AG04449 (cell line): Measurements from ENCODE around the gene TFEB.

Experiments
- CTCF ChIA-PET: fragments of 350-600 bp; formaldehyde crosslinking; extraction: SDS; loops from one replicate; lab custom pipeline; 2021; ENCODE audit warnings: antibody characterized with exemption; lab: Yijun Ruan, JAX
- POLR2A ChIA-PET: fragments of 400-600, 350-600 bp; formaldehyde crosslinking; extraction: SDS; loops from one replicate; lab custom pipeline; 2020; ENCODE audit warnings: antibody characterized with exemption, inconsistent platforms; lab: Yijun Ruan, JAX
- DNase-seq: peaks from one replicate; pipeline ENCODE4 v3.0.0-alpha.2; 2010; ENCODE audit warnings: low read depth, low spot score
- H3K4me3 ChIP-seq: 2 replicates; pipeline ENCODE4 v1.5.1; 2011; ENCODE audit warnings: low read depth, mild to moderate bottlenecking, control low read depth, low read length
- TF ChIP-seq, protein P1 (sequence below): IDR thresholded peaks from one replicate; pipeline ENCODE4 v1.5.1; 2011; ENCODE audit warnings: mild to moderate bottlenecking, moderate library complexity, low read length, control low read depth, inconsistent platforms; ENCODE audit not compliant: insufficient read depth; ENCODE audit errors: missing control alignments

Gene TFEB

DNA sequence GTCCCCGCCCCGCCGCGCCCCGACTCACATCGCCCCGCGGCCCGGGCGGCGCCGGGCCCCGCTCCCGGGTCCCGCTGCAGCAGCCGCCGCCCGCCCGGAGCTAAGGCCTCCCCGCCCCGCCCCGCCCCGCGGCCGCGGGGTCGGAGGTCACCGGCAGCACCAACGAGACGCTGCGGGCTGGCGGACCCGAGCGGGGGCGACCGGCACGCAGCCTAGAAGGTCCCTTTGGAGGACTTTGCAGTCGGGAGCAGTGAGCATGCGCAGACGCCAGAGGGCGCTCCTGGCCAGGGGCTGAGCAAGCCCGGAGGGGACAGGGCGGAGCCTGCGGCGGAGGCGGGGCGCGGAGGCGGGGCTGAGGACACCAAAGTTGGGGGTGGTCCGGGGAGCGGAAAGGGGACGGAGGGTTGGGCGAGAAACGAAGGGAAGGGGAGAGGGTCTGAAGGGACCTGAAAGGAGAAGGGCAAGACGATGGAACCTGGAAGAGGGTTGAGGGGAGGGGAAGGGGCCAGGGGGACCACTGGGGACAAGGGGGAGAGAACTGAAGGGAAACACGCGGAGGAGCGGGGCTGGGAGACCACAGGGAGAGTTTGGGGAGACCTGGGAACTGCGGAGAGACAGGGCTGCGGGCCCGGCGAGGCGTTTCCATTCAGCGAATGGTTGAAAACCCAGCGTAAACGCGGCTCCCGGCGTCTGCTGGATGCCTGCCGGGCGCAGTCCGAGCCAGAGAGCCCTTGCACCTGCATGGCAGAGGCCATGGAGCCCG is 44.6 kb upstream of the TFEB start, which contains the start of gene FRS3:
Gene FRS3 (minus strand): TSS at position 113 of the 763 bp plus-strand sequence. CDS start 2,913 bp downstream, outside the sequence.
- ChIA-PET CTCF (interaction anchor here (1.3 to 19.1 kb wide), 3 partner anchors 11 to 409 kb away, joined by 3 to 514 read pairs (median 6); partner anchors contain the start of gene TAF8), POLR2A (no interaction called here)
- H3K4me3 ChIP-seq: peak within 1 kb of the TSS; percentile 73
- TF ChIP-seq, protein P1, sequence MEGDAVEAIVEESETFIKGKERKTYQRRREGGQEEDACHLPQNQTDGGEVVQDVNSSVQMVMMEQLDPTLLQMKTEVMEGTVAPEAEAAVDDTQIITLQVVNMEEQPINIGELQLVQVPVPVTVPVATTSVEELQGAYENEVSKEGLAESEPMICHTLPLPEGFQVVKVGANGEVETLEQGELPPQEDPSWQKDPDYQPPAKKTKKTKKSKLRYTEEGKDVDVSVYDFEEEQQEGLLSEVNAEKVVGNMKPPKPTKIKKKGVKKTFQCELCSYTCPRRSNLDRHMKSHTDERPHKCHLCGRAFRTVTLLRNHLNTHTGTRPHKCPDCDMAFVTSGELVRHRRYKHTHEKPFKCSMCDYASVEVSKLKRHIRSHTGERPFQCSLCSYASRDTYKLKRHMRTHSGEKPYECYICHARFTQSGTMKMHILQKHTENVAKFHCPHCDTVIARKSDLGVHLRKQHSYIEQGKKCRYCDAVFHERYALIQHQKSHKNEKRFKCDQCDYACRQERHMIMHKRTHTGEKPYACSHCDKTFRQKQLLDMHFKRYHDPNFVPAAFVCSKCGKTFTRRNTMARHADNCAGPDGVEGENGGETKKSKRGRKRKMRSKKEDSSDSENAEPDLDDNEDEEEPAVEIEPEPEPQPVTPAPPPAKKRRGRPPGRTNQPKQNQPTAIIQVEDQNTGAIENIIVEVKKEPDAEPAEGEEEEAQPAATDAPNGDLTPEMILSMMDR: peak; percentile 99
- peak; percentile 31 for DNase-seq

DNA sequence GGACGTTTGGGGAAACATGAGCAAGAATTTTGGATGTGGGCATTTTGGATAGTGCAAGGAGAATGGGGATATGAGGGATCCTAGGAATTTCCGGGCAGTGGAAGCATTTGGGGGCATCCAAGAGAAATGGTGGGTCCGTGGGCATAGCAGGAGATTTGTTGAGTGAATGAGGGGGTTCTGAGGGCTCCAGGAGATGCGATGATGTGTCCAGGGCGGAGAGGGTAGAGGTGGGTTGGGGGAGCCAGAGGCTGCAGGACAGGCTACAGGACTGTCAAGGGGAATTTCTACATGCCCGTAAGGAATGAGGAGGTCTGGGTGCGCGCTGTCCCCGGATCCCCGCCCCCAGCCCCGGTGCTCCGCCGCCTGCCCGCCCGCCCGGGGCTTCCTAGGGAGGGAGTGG is 43.9 kb upstream of the TFEB start:
- CTCF ChIA-PET: interaction anchor here (1.3 to 19.1 kb wide), 2 partner anchors 11 to 265 kb away, joined by 6 to 514 read pairs; partner anchors contain the start of gene TAF8
- DNase-seq: no peak
- peak overlapping the region; percentile 73 for H3K4me3 ChIP-seq
- POLR2A ChIA-PET: no interaction called here
- TF ChIP-seq, protein P1: no peak

DNA sequence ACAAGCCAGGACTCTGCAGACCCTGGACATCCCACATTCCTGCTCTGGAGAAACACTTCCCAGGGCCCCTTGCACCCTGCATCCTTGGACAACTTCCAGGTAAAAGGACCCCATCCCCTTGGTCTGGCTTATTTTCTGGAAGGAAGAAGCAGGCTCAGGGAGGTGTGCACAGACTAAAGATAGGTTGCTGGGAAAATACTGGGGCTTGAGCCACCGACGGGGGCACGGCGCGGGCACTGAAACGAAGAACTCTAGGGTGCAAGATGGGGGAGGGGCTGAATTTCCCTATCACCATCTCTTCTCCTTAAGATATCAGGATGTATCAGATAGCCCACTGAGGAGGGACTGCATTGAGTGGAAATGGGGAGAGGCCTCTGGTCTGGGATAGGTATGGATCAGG is 43.5 kb upstream of the TFEB start:
- no peak for DNase-seq
- CTCF ChIA-PET: interaction anchor here (1.3 to 7.5 kb wide), 9 partner anchors 8 to 410 kb away, joined by 3 to 98 read pairs (median 28); partner anchors contain the start of genes TFEB and TOMM6
- peak overlapping the region; percentile 73 for H3K4me3 ChIP-seq
- TF ChIP-seq, protein P1: no peak
- POLR2A ChIA-PET: no interaction called here

DNA sequence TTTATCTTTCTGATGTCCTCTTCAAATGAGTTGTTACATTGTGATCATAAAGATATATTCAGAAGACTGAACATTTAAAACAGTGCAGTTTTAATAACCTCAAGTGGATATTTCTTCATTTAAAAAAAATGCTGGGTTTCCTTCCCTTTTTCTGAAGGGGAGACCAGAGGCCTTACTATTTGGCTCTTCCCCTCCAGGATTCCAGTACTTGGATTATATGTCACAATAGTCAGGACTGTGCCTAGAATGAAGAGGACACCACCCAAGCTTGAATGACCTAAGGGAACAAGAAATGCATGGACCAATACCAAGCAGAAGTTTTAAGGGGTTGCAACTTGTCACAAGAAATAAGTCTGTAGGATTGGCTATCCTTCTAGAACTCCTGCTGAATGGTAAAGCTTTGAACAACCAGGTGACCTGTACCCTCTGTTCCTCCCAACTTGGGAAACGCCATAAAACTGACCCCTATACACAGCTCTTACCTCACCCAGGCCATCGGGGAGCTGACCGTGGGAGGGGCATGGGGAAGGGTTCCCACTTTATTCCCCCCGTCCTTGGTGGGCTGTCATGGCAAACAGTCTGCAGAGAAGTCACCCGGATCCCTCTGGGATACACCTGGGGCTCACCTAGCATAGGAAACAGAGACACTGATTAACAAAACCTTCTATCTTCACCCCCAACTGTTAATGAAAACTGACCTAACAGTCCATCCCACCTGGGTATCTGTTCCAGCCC is 42.3 kb upstream of the TFEB start:
- no peak overlapping the region for H3K4me3 ChIP-seq
- DNase-seq: no peak
- TF ChIP-seq, protein P1: no peak
- ChIA-PET POLR2A (no interaction called here), CTCF (interaction anchor here (1.1 to 7.5 kb wide), 16 partner anchors 9 to 409 kb away, joined by 3 to 98 read pairs (median 8); partner anchors contain the start of genes TAF8, TFEB and TOMM6)

DNA sequence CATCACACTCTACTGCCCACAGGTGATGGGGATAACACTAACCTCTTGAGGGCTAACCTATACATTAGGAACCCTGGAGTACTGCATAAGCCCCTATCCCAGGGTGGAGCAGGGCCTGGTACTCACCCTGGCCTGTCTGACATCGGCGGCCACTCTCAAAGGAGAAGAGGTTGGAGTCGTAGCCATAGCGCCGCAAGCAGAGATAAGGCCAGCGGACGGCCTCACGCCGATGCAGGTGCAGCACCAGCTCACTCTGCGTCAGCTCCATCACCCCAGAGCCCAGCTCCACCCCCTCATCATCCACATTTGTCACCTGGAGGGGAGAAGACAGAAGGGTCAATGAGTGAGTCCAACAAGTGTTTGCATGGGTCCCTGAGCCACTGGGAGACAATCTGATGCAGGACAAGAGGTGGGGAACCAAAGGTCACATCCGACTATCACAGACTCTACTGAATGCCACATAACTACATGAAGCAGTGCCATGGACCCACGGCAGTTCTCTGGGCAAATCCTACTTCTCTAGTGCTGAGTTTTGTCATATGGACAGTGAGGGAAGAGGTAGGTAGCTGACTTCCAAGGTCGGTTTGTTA is 40.0 kb upstream of the TFEB start:
- ChIA-PET POLR2A (no interaction called here), CTCF (interaction anchor here (0.8 to 7.5 kb wide), 32 partner anchors 9 to 439 kb away, joined by 3 to 98 read pairs (median 6); partner anchors contain the start of genes BYSL, MED20, TFEB and TOMM6)
- H3K4me3 ChIP-seq: no peak overlapping the region
- DNase-seq: no peak
- TF ChIP-seq, protein P1: no peak
